NCI-H1048 (cell line): ENCODE results near the gene AMDHD2.
"Not testable (repeated sequence)": the region's sequence is repeated elsewhere in the genome, so short reads cannot be mapped to it uniquely, and the experiment has no call there.

Source experiments
- DNase-seq: peaks from one replicate; lab custom pipeline; 2025; lab: John Stamatoyannopoulos, UW

AMDHD2 gene

GRCh38 chr16:2580143-2580542, 60.0 kb downstream of the AMDHD2 start:
- DNase-seq, result not testable (repeated sequence)

GRCh38 chr16:2580818-2581217, 60.6 kb downstream of the AMDHD2 start:
- not testable (repeated sequence) for DNase-seq
